GM19467 (cell line): ENCODE measurements around the gene PASK.
A peak's percentile ranks its signal among the peaks of the same experiment; 100 is the strongest.

ENCODE experiments used
- ATAC-seq: cut with Tn5 transposase; IDR thresholded peaks from one replicate; pipeline ENCODE4 v1.9.1; 2021; ENCODE audit warnings: mild to moderate bottlenecking, moderate library complexity; ENCODE audit not compliant: unreplicated experiment

Gene PASK

GRCh38 chr2:241129086-241129871, 20.0 kb downstream of the PASK start:
- ATAC-seq: no peak

GRCh38 chr2:241128266-241128665, 21.0 kb downstream of the PASK start:
- ATAC-seq: no peak

GRCh38 chr2:241126771-241127202, 22.5 kb downstream of the PASK start:
- no peak for ATAC-seq

GRCh38 chr2:241126201-241126611, 23.1 kb downstream of the PASK start:
- no peak for ATAC-seq

- ATAC-seq: no peak
Measured at GRCh38 chr2:241125626-241126025, 23.6 kb downstream of the PASK start.

- no peak for ATAC-seq
Measured at GRCh38 chr2:241123816-241124536, 25.3 kb downstream of the PASK start.

- no peak for ATAC-seq
Measured at GRCh38 chr2:241122376-241123002, 26.8 kb downstream of the PASK start.

DNA sequence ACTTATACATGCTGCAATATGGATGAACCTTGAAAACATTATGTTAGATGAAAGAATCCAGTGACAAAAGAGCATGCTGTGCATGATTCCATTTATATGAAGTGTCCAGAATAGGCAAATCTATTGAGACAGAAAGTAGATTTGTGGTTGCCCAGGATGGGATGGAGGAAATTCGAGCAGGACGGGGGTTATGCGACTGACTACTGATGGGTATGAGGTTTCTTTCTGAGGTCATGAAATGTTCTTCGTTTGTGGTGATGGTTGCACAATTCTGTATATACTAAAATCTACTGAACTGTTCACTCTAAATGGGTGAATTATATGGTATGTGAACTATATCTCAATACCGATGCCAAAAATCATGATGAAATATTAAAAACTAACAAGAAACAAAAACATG, 28.3 kb downstream of the PASK start:
- no peak for ATAC-seq

DNA sequence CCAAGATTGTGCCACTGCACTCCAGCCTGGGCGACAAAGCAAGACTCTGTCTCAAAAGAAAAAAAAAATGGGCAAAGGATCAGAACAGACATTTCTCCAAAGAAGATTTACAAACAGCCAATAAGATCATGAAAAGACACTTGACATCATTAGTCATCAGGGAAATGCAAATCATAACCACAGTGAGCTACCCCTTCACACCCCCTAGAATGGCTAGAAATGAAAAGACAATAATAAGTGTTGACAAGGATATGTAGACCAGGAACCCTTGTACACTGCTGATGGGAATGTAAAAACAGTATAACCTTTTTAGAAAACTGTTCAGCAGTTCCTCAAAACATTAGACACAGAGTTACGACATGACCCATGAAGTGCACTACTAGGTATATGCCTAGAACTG, 28.8 kb downstream of the PASK start:
- no peak for ATAC-seq

GRCh38 chr2:241118737-241119505, 30.4 kb downstream of the PASK start:
- ATAC-seq: no peak

- no peak for ATAC-seq
Measured at GRCh38 chr2:241116606-241117560, 32.4 kb downstream of the PASK start.

- no peak for ATAC-seq
Measured at GRCh38 chr2:241115361-241115760, 33.9 kb downstream of the PASK start.

DNA sequence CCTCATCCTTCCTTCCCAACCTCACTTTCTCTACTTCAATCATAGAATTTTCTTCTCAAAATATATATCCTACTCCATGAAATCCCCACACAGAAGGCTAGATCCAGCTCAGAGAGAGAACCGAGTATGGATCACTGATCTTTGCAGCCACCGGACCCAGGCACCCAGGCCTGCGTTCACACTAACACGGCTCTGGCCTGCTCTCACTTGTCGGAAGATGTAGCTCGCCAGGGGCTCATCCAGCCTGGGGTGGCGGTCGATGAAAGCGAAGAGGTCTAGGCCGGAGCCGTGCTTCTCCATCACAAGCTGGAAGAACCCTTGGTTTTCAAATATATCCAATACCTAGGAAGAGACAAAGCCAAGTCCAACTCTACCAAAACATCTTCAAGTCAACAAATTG, 34.4 kb downstream of the PASK start:
- ATAC-seq: no peak

DNA sequence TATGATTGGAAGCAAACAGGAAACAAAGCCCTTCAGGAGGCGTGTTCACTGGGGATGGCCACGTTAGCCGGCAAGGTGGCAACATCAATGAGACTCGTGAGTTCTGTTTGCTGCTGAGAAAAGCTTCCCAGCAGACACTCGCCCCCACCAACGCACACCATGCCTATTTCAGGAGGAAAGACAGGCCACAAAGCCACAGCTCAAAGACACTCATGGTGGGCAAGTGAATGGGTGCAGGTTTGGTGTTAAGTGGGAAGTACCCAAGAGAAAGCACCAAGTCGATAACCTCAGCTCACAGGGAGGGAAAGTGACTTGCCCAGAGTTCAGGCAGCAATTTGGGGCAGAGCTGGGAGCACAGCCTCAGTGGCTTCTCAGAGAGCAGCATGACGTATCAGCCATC, 36.7 kb downstream of the PASK start:
- no peak for ATAC-seq

- ATAC-seq: no peak
Measured at GRCh38 chr2:241112046-241112445, 37.2 kb downstream of the PASK start.

DNA sequence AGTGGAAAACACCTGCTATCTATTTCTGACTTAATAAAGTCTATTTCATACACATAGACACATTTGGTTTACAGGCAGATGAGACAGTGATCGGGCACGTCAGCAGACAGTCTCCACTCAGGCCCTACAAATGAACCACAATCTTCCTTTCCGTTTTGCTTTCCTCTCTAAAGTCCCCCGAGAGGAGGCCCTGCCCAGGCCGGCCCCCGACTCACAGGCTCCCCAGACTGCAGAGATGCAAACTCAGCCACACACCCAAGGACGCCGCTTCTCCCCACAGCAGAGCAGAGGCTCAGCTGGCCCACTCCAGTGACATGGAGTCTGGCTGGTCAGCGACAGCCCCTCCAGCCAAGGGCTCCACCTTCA, 37.8 kb downstream of the PASK start:
- ATAC-seq: no peak

GRCh38 chr2:241110607-241111439, 38.4 kb downstream of the PASK start:
- ATAC-seq: peak; percentile 50

GRCh38 chr2:241110089-241110606, 39.1 kb downstream of the PASK start:
- peak; percentile 23 for ATAC-seq
